DMS114 treated with DMSO at 0.1 percent for 48 hours (cell line): ENCODE measurements around the gene BANF2.
"Not testable (repeated sequence)": the region's sequence is repeated elsewhere in the genome, so short reads cannot be mapped to it uniquely, and the experiment has no call there.

Experiments used
- DNase-seq: peaks from one replicate; lab custom pipeline; 2025; ENCODE audit not compliant: unreplicated experiment; lab: John Stamatoyannopoulos, UW

Gene BANF2

GRCh38 chr20:17761604-17762003 is 61.8 kb downstream of the BANF2 start:
- DNase-seq, result no peak

GRCh38 chr20:17762243-17762872 is 62.6 kb downstream of the BANF2 start:
- no peak for DNase-seq

GRCh38 chr20:17762873-17763557 is 63.2 kb downstream of the BANF2 start:
- DNase-seq, result no peak

- DNase-seq, result no peak
Measured at GRCh38 chr20:17765017-17765416, 65.3 kb downstream of the BANF2 start.

- no peak for DNase-seq
Measured at GRCh38 chr20:17765584-17765983, 65.8 kb downstream of the BANF2 start.

- no peak for DNase-seq
Measured at GRCh38 chr20:17766226-17766625, 66.5 kb downstream of the BANF2 start.

- DNase-seq, result no peak
Measured at GRCh38 chr20:17767624-17768023, 67.9 kb downstream of the BANF2 start.

GRCh38 chr20:17768271-17768670 is 68.5 kb downstream of the BANF2 start:
- no peak for DNase-seq

- not testable (repeated sequence) for DNase-seq
Measured at GRCh38 chr20:17769716-17770115, 70.0 kb downstream of the BANF2 start.

- DNase-seq, result no peak
Measured at GRCh38 chr20:17771206-17772004, 71.6 kb downstream of the BANF2 start.

GRCh38 chr20:17772005-17772343 is 72.2 kb downstream of the BANF2 start:
- DNase-seq, result no peak

GRCh38 chr20:17773619-17774018 is 73.9 kb downstream of the BANF2 start:
- DNase-seq, result no peak

GRCh38 chr20:17775600-17775999 is 75.8 kb downstream of the BANF2 start:
- no peak for DNase-seq

- DNase-seq, result no peak
Measured at GRCh38 chr20:17776551-17776950, 76.8 kb downstream of the BANF2 start.

- not testable (repeated sequence) for DNase-seq
Measured at GRCh38 chr20:17779011-17779410, 79.2 kb downstream of the BANF2 start.

- DNase-seq, result no peak
Measured at GRCh38 chr20:17782768-17783167, 83.0 kb downstream of the BANF2 start.

GRCh38 chr20:17783671-17784070 is 83.9 kb downstream of the BANF2 start:
- DNase-seq, result no peak

GRCh38 chr20:17785007-17785406 is 85.2 kb downstream of the BANF2 start:
- DNase-seq, result no peak
